DMS79 treated with DMSO at 0.1 percent for 48 hours (cell line): ENCODE measurements around the gene PLXDC2.
"Not testable (repeated sequence)": the region's sequence is repeated elsewhere in the genome, so short reads cannot be mapped to it uniquely, and the experiment has no call there.

ENCODE experiments used
- DNase-seq: peaks from one replicate; lab custom pipeline; 2025; lab: John Stamatoyannopoulos, UW

PLXDC2 gene

DNA sequence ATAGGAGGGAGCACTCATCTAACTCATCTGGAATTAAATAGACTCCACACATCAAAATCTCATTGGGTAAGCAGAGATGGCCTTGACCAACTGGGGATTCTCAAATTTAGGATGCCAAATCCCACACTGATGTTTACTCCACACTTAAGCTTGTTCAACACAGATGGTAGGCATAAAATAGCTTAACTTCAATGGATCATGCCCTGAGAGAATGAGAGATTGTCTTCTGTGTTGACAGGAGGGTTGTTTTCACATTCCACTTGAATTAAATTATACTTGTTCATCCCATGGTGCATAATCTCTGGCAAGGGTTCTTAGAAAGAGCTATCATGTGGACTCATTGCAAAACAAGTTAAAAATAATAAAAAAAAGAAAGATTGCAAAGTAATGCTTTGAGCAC is 391.4 kb downstream of the PLXDC2 start:
- DNase-seq: no peak

DNA sequence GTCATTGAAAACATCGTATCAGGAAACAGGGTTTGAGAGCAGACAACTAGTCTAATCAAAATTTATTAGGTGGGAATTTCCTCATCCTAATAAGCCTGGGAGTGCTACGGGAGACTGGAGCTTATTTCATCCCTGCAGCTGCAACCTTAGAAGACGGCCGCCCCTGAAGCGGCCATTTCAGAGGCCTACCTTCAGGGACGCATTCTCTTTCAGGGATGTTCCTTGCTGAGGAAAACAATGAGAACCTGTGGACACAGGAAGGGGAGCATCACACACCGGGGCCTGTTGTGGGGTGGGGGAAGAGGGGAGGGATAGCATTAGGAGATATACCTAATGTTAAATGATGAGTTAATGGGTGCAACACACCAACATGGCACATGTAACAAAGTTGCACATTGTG is 392.9 kb downstream of the PLXDC2 start:
- DNase-seq: not testable (repeated sequence)

GRCh38 chr10:20215547-20216152 is 399.4 kb downstream of the PLXDC2 start:
- no peak for DNase-seq

- DNase-seq: no peak
These were observed 405.1 kb downstream of the PLXDC2 start for GRCh38 chr10:20221356-20221755.

- DNase-seq: no peak
These were observed 412.5 kb downstream of the PLXDC2 start for GRCh38 chr10:20228729-20229128.

GRCh38 chr10:20232079-20232705 is 416.0 kb downstream of the PLXDC2 start:
- DNase-seq: no peak

GRCh38 chr10:20233423-20233822 is 417.2 kb downstream of the PLXDC2 start:
- DNase-seq: no peak

DNA sequence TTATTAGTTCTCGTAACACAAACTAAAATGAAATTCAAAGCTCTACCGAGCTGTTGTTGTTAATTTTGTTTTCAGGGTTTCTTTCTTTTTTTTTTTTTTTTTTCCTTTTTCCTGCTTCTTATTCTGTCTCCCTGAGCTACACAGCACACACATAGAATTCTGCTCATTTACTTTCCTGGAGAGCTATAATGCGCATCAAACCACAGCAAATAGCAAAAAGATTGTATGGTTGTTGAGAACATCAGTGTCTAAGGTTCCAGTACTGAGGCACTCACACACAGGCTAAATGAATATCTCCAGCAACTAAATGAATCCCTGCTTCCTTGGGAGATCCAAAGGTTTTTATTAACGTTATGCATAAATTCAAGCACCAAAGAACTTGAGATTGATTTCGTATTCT is 418.3 kb downstream of the PLXDC2 start:
- no peak for DNase-seq

DNA sequence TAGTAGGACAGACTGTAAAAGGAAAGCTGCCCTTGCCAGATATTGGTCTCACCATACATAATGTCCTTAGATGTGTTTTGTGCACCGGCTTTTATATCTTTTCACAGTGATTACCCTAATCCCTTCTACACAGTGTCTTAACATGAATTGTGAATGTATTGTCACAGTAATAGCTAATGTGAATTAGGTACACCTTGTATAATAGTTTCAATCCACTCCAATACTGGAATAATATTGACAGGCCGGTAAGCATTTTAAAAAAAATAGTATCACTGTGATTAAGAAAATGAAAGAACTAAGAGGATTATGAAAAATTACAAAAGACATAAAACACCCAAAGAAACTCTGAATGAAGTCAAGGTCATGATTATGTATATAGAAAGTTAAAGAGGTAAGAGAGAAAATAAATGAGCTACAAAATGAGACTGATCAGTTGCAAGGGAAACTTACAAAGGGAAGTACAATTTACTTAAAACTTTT is 420.9 kb downstream of the PLXDC2 start:
- no peak for DNase-seq

DNA sequence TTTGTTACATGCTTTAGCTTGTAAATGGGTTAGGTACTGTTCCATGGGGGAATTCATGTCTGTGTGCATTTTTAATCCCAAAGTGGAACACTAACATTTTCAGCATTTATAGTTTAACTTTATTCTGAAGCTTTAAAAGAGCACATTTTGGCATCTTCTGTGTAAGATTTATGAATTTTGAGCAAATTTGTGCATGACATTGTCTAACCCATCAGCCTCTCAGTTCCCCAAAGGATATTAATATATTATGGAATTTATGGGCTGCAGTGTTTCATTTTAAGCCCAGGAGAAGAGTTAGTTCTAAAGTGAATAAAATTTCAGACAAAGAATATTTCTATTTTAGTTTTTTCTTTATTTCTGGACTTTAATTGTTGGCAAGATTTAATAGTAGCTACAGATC is 421.4 kb downstream of the PLXDC2 start:
- no peak for DNase-seq

DNA sequence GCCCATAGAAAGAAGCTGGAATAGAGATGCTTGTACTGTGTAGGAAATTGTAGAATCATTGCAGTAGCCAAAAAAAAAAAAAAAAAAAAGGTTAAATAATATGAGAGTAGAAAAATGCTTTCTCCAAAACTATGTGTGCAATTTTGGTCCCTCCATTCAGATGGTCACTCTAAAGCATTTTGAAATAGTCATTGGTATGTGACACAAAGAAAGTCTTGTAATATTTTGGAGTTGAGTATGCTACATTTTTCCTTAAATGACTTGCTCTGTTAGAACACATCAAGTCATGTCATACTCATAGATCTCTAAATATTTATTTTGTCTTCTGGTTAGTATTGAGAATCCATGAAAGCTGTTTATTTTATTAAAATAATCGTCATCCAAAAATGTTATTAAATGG is 424.4 kb downstream of the PLXDC2 start:
- no peak for DNase-seq

DNA sequence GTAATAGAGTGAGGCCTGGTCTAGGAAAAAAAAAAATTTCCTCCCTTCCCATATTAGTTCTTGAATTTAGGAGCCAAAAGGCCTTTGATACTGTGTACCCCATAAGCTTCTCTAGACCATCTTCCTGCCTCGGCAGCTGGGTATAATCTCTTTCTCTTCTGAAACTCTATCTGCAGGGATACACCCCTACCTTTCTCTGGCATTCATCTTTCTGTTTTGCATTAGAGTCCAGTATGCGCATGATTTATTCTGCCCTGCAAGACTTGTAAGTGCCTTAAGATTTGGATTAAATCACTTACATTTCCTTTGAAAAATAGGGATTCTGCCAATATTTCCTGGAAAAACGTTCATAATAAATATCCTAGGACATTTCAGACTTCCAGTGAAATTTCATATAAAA is 431.2 kb downstream of the PLXDC2 start:
- DNase-seq: no peak

GRCh38 chr10:20247891-20248708 is 431.9 kb downstream of the PLXDC2 start:
- no peak for DNase-seq

- DNase-seq: no peak
These were observed 437.8 kb downstream of the PLXDC2 start for GRCh38 chr10:20254078-20254477.

- DNase-seq: no peak
These were observed 438.3 kb downstream of the PLXDC2 start for GRCh38 chr10:20254497-20254896.

GRCh38 chr10:20256969-20257368 is 440.7 kb downstream of the PLXDC2 start:
- no peak for DNase-seq

DNA sequence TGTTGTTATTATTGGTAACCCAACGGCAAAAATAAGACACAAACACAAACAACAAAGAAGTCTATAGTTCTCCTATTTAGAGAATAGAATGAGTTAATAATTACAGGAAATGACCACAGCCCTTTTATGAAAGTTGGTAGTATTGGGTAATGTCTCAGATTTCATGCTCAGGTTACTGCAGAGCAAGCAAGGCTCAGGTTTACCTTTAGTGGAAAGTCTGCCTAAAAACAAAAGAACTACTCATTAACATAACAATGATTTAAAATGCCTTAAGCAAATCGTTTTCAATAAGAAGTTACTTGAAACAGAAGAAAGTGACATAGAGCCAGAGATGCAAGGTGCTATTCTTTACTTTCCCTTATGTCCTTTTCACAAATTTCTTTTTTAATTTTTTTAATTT is 441.2 kb downstream of the PLXDC2 start:
- no peak for DNase-seq

DNA sequence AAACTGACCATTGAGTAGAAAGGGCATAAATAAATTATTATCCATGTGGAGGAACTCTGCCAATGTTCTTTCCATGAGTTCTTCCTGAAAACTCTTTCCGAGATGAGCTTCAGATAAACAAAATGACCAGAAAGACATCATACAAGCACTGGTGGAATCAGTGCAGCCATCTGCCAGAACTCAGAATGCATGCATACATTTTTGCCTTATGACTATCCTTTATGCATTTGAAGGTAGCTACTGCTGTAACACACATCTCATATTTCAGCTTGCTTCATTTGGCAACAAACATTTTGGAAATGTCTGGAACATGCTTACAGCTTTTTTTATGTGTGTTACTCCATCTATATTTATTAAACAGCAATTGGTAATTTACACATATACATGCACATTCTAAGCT is 448.9 kb downstream of the PLXDC2 start:
- DNase-seq: no peak

- no peak for DNase-seq
These were observed 451.5 kb downstream of the PLXDC2 start for GRCh38 chr10:20267734-20268133.

GRCh38 chr10:20271490-20271889 is 455.3 kb downstream of the PLXDC2 start:
- no peak for DNase-seq

GRCh38 chr10:20272608-20273007 is 456.4 kb downstream of the PLXDC2 start:
- DNase-seq: no peak

DNA sequence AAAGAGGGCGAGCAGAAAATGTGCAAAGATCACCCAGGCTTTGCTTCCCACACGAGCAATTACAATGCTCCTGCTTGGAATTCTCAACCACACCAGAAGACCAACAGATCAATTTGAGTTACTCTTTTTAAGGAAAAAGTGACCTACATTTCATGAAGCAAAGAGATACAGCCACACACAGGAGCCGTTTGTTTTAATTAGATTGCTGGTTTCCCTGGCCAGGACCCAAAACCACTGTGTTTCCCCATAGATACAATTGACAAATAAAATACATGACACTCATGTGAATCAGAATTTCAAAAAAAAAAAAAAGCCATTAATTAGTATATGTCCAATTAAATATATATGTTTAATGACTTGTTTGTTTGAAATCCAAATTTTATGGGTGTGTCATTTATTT is 458.3 kb downstream of the PLXDC2 start:
- no peak for DNase-seq
